ENCODE measurements around the gene SIGLEC10. TPM values are rescaled to one million over a fixed set of nuclear protein-coding genes. Genes with fewer than 3 reads are reported as not detected.

The SIGLEC10 gene
- total and polyA plus RNA-seq, 9 of the 15 experiments (the other 6 are each of a cell fraction or from before 2014, with no cell fraction given), result 0.10 to 1.8 (median 0.82) TPM

- DNase-seq (ENCODE audit: extremely low read depth in 1 of 4, low spot score in 3 of 4) (no peak), FAIRE-seq (no peak), ATAC-seq (no peak)
- Histone ChIP-seq H3K4me2 (ENCODE audit: insufficient read depth, low read length) (no peak overlapping the region), H3K9me3 (replicated peaks; ENCODE audit: control insufficient read depth, insufficient read depth, low read depth, low read length) (no peaks in the 10 kb centered on the region; the same call in 1 of the 2 replicates), H3K36me3 (ENCODE audit: control insufficient read depth, insufficient read depth, low read length) (no peaks in the 10 kb centered on the region), H3K4me1 (replicated peaks in 1 of 2; ENCODE audit: control insufficient read depth in 2 of 2, insufficient read depth in 2 of 2, low read length in 2 of 2) (peaks cover 4 to 5% of the 10 kb centered on the region in 2 experiments; a peak in 3 of 5 replicates), H4K20me1 (replicated peaks; ENCODE audit: control insufficient read depth, insufficient read depth, low read length) (no peaks in the 10 kb centered on the region), H3K4me3 (no peak overlapping the region), H3K79me2 (ENCODE audit: control insufficient read depth, insufficient read depth, low read length) (no peaks in the 10 kb centered on the region), H3K9me1 (ENCODE audit: control insufficient read depth, insufficient read depth, low read length) (no peaks in the 10 kb centered on the region), H2AFZ (ENCODE audit: low read depth, low read length) (no peak overlapping the region), H3K27ac (ENCODE audit: extremely low read depth, low read depth, low read length) (no peak overlapping the region), H3K27me3 (ENCODE audit: control insufficient read depth in 2 of 2, insufficient read depth in 2 of 2, low read length in 2 of 2) (no peaks in the 10 kb centered on the region), H3K9ac (ENCODE audit: insufficient read depth in 1 of 2, low read depth in 2 of 2, low read length in 2 of 2) (no peak overlapping the region)
- in situ Hi-C loops (cut with MboI), result loop anchor here (10.0 kb wide), 1 partner anchor 358 kb away; no protein-coding TSS in a partner anchor
- WGBS (ENCODE audit: insufficient coverage, low coverage, missing lambda C conversion rate), result 30% methylated on average over 2 of the region's 3 CpGs
- ChIA-PET POLR2A (interaction anchor here (0.6 to 1.1 kb wide), 3 partner anchors 32 to 99 kb away, joined by 3 read pairs; no protein-coding TSS in a partner anchor), CTCF (ENCODE audit: low intra/inter-chr PET ratio) (no interaction called here)
- peak; percentile 53; the same call in 1 of the 2 replicates for TF ChIP-seq ZNF24 (IDR thresholded peaks at IDR 0.05)
- TF ChIP-seq, protein P1, sequence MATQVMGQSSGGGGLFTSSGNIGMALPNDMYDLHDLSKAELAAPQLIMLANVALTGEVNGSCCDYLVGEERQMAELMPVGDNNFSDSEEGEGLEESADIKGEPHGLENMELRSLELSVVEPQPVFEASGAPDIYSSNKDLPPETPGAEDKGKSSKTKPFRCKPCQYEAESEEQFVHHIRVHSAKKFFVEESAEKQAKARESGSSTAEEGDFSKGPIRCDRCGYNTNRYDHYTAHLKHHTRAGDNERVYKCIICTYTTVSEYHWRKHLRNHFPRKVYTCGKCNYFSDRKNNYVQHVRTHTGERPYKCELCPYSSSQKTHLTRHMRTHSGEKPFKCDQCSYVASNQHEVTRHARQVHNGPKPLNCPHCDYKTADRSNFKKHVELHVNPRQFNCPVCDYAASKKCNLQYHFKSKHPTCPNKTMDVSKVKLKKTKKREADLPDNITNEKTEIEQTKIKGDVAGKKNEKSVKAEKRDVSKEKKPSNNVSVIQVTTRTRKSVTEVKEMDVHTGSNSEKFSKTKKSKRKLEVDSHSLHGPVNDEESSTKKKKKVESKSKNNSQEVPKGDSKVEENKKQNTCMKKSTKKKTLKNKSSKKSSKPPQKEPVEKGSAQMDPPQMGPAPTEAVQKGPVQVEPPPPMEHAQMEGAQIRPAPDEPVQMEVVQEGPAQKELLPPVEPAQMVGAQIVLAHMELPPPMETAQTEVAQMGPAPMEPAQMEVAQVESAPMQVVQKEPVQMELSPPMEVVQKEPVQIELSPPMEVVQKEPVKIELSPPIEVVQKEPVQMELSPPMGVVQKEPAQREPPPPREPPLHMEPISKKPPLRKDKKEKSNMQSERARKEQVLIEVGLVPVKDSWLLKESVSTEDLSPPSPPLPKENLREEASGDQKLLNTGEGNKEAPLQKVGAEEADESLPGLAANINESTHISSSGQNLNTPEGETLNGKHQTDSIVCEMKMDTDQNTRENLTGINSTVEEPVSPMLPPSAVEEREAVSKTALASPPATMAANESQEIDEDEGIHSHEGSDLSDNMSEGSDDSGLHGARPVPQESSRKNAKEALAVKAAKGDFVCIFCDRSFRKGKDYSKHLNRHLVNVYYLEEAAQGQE (IDR thresholded peaks at IDR 0.05; ENCODE audit: borderline replicate concordance), result no peak
- TF ChIP-seq, protein P1 (CRISPR knock-in tag; IDR thresholded peaks at IDR 0.05; ENCODE audit: low read depth), result no peak
- BruUV-seq (replicated peaks), result no TSS peak
- intact Hi-C loops (cut with micrococcal nuclease), result loop anchor here (10.0 kb wide), 1 partner anchor 358 kb away; no protein-coding TSS in a partner anchor
Measured at GRCh38 chr19:51427201-51427600, 9.8 kb upstream of the SIGLEC10 start.

All from K562 (cell line).